Measurements from ENCODE around the gene NLN.

DNA sequence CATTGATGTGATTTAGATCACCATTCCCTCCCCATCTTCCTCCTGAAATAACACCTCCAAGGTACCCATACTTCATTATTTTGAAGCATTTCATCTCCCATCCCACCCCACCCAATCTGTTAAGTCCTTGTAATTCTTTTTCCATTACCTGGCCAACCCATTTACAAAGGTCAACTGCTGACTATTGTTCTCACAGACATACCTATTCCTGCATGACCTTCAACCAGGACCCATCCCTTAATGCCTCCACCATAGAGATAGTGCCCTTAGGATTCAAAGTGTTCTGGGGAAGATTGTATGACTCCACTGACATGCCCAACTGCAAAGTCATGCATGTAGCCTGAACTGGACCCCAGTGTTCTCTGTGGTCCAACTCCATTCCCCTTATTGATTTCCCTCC, 91.2 kb downstream of the NLN start:
- TF ChIP-seq, protein P1, sequence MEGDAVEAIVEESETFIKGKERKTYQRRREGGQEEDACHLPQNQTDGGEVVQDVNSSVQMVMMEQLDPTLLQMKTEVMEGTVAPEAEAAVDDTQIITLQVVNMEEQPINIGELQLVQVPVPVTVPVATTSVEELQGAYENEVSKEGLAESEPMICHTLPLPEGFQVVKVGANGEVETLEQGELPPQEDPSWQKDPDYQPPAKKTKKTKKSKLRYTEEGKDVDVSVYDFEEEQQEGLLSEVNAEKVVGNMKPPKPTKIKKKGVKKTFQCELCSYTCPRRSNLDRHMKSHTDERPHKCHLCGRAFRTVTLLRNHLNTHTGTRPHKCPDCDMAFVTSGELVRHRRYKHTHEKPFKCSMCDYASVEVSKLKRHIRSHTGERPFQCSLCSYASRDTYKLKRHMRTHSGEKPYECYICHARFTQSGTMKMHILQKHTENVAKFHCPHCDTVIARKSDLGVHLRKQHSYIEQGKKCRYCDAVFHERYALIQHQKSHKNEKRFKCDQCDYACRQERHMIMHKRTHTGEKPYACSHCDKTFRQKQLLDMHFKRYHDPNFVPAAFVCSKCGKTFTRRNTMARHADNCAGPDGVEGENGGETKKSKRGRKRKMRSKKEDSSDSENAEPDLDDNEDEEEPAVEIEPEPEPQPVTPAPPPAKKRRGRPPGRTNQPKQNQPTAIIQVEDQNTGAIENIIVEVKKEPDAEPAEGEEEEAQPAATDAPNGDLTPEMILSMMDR (optimal IDR thresholded peaks at IDR 0.05 in 1 of 3, IDR thresholded peaks at IDR 0.05 in 1 of 3, conservative IDR thresholded peaks at IDR 0.05 in 1 of 3; ENCODE audit: extremely low read depth in 1 of 3, insufficient read depth in 2 of 3, low read length in 3 of 3): no peak
- no peak for TF ChIP-seq EZH2 (IDR thresholded peaks at IDR 0.05; ENCODE audit: low read length)
